ENCODE measurements around the gene SEMA6A.
"Not testable (repeated sequence)": the region's sequence is repeated elsewhere in the genome, so short reads cannot be mapped to it uniquely, and the experiment has no call there.

Gene SEMA6A

DNA sequence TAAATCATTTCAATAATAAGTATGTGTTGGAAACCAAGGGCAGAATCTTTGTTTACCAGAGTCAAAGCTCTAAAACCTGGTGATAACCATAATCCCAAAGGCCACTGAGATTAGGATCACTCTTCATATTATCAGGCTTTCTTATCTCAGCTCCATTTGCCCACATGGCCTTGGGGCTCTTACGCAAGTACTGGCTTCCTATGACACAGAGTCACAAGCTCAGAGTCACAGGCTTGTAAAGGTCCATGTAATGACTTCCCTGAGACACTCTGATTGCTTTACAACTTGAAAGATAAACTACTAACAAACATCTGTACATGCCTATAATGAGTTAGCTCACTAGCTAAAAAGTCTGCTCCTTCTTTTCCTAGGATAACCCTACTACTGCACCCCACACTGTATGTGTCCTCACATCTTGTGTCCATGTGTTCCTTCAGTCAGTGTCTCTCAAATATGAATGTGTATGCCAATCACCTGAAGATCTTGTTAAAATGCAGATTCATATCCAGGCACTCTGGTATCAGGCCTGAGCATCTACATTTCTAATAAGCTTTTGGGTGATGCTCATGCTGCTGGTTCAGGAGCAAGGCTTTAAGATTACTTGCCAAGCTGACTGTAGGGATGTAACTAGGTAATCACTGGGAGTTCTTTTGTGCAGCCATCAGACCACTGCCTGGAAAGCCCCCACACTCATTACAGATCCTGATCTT is 28.4 kb downstream of the SEMA6A start:
- no peak for DNase-seq

DNA sequence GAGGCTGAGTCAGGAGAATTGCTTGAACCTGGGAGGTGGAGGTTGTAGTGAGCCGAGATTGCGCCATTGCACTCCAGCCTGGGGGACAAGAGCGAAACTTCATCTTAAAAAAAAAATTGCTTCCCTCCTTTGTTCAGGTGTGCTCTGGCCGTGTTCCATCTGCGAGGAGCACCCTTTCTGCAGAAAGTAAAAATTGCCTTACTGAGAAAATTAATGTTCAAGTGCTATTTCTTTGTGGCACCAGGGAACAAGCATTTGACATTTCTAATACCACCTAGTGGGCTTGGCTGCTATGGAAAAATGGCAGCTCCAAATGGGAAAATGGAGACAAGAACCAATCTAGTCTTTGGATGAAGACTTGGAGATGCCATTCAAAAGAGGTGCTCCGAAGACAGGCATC is 29.2 kb downstream of the SEMA6A start:
- not testable (repeated sequence) for DNase-seq

DNA sequence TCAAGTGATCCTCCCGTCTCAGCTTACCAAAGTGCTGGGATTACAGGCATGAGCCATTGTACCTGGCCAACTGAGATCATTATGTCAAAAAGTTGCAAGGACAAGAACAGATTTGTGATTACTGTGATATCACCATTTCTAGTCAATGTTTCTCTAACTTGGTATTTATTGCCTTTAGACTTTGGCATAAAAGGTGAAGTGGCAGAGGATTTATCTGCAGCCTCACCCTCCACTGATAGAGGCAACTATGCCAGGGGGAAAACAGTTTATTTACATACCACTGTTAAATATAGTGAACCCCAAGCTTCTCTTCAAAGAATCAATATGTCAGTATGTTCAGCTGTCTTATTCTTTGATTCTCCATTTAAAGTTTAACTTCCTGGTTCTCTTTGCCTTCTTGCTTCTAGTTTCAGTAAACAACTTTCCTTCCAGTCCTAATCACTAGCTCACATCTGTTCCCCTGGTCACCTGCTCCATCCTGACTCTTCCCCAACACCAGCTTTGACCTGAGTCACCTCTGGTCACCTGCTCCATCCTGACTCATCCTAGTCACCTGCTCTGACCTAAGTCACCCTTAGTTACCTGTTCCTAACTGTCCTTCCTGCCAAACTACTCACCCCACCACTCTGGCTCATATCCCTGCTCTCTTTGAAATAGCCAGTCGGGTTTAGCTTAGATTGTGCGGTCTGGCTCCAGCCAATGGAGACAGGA is 29.9 kb downstream of the SEMA6A start:
- DNase-seq: no peak

DNA sequence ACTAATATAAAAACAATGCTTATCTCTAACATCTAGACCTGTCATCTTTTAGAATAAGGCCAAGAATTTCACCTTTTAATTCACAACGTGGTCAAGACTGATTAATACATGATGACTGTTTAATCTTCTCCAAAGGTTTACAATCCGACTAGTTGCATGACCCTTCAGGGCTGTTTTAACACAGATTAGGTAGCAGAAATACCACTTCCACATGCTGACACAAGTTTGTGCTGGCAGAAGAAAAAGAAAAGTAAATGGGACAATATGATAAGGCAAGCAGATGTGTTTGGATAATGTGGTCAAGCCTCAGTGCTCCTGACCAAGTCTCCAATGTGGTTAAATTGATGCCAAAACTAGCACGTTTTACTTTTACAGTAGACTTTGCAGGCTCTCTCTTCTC is 31.1 kb downstream of the SEMA6A start:
- DNase-seq: no peak

DNA sequence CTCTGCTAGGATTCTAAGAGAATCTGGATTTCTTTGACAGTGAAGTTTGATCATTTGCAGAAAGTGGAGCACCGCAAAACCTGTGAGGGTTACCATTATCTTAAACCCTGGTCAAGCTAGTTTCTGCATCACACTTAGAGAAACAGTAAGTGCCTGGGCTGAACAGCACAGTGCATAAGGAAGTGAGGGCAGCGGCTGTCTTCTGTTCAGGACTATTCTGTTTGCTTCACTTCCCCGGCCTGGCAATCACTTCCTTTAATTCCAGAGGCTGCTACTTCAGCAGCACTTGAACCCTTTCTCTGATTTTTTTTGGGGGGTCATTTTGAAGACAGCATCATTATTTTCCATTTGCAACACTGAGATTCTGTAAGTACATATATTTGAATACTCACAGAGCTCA is 32.0 kb downstream of the SEMA6A start:
- no peak for DNase-seq

DNA sequence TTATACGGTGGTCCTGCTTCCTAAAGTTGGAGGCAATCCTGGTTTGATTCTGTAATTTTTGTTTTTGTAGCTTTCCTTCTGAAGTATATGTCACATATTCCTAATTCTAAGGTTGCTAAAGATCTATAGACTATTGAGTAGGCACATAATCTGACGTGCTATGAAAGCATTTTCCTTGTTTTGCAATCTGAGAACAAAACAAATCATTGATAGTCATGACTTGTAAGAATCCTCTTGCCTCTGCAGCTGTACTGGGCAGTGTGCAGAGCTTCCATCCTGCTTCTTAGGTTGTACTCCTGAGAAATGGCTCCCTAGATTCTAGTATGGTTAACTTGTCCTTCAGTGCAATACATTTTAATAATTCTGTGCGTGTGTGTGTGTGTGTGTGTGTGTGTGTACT is 35.4 kb downstream of the SEMA6A start:
- DNase-seq: no peak

DNA sequence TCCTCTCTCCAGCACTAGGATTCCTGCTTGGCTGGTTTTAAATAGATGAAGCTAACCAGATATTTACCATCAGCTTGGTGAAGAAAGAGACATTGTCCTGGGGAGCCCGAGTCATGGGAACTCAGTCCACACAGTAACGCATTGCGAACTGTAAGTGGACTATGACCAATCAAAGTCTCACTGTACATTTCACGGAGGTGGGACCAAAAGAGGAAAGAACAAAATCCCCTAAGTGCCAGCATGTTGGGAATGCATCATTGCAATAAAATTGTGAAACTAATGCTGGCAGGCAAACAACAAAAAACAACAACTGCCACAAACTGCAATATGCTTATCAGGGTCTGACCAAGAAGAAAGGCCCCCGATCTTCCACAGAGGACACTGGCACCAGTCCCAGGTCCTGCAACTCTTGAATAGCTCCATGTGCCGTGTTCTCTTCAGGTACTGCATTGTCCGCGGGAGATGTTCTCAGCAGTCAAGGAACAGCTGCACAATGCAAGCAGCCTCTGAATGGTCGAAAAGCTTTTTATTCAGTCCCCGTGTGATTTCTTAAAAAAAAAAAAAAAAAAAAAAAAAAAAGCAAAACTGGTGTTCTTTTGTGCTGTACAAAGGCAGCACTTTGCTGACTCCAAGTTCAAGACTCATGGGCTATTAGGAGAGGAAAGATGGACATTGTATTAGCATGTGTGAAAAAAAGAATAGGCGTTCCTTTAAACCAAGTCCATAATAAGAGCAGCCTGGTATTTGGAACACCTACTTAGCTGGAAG is 38.1 kb downstream of the SEMA6A start:
- DNase-seq: no peak

DNA sequence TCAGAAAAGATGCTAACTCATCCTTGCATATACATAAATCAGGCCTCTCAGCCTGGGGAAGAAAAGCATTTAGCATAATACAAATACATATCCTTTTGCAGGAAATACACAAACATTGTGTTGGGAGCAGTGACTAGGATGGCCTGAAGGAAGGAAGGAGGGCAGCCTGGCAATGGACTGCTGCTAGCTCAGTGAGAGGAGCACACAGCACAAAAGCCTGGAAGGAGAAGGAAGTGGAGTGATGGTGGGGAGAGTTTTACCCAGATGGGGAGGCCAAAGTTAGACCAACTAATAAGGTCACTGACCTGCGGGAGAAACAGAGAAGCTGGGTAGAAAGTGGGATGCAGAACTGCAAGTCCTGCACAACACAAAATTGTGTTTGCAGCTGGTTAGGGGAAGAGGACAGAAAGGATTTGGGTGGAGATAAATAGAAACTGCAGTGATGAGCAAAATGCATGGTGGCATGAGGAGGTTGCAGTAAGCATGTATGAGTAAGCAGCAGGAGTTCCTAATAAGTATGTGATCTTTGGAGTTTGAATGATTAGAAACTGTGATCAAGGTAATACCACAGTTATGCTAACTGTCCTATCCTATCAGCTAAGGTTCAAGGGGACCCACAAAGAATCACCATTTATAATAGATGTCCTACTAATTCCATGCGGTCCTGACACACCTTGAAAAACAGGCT is 39.5 kb downstream of the SEMA6A start:
- no peak for DNase-seq

DNA sequence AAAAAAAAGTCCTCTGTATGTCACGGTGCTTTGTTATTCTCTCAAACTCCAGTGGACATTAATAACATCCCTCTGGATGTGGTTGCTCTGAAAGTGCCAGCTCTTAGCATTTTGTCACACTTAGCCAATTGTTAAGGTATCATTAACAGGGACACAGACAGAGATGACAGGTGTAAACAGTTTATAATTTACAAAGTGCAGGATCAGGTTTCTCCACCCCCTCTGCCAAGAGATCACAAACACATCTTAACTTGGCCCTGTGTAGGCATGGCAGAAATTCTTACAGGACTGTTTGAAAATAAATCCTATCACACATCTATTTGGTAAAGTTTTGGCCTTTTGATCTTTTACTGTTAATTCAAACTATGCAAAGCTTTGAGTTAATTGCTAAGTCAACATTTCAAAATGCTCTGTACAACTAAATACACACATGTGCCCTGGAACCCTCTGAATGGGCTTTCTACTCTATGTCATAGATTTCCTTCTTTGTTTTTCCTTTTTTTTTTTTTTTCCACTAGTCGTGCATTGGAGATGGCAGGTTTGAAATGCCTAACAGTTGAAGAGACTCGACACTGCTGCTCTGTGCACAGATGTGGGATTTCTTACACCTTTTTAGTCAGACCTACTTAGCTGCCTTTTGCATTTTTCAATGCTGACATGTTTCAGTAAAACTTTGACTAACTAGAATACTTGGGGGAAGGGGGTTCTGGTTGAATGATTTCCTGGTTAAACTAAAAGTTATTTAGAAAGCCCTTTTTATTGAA is 41.7 kb downstream of the SEMA6A start:
- no peak for DNase-seq

DNA sequence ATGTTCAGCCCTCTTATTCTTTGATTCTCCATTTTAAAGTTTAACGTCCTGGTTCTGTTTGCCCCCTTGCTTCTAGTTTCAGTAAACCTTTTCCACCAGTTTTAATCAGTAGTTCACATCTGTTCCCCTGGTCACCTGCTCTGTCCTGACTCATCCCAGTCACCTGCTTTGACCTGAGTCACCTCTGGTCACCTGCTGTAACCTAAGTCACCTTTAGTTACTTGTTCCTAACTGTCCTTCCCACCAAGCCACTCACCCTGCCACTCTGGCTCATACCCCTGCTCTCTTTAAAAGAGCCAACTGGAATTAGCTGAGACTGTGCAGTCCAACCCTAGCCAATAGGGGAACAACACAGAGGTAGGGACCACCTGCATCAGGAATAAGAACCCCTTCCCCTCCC is 43.0 kb downstream of the SEMA6A start:
- no peak for DNase-seq

DNA sequence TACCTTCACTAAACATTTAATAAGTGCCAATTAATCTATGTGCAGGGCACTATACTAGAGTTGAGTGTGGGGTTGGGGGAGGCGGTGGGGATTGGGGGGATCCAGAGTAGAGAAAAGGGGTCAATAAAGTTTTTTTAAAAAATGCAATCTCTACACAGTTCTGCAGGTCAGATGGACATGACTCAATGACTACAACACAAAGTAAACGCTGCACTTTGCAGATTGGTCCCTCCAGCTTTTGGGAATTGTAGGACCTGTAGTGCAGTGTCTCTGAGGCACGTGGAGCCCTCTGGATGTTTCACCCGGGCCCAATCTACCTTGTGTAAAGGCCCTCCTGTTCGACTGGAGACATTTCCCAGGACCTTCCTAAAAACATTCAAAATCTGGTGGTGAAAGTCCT is 43.5 kb downstream of the SEMA6A start:
- no peak for DNase-seq

DNA sequence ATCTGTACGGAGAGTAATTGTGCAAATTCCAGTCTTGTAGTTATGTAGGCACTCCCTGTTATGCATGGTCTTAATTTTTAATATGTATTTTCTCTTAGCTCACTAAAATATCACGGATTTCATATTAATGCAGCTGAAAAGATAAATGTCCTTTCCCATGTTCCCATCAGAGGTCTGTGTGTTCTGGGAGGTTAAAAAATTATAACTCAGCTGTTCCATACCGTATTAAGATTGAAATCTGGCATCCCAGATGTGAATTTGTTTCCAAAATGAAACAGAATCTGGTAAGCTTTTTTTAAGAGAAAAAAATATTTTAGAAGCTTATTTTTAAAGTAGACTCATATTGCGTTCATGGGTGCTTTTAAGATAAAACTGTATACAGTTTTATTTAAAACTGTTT is 44.3 kb downstream of the SEMA6A start:
- DNase-seq: no peak

DNA sequence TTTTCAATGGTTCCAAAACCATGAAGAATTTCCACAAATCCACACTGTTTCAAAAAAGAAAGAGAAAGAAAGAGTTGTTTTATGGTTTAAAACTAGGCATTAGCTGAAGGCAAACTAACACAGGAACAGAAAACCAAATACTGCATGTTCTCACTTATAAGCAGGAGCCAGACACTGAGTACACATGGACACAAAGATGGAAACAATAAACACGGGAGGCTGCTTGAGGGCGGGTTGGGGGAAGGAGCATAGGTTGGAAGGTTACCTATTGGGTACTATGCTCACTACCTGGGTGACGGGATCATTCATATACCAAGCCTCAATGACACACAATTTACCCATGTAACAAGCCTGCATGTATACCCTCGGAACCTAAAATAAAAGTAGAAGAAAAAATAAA is 45.0 kb downstream of the SEMA6A start:
- DNase-seq: no peak

DNA sequence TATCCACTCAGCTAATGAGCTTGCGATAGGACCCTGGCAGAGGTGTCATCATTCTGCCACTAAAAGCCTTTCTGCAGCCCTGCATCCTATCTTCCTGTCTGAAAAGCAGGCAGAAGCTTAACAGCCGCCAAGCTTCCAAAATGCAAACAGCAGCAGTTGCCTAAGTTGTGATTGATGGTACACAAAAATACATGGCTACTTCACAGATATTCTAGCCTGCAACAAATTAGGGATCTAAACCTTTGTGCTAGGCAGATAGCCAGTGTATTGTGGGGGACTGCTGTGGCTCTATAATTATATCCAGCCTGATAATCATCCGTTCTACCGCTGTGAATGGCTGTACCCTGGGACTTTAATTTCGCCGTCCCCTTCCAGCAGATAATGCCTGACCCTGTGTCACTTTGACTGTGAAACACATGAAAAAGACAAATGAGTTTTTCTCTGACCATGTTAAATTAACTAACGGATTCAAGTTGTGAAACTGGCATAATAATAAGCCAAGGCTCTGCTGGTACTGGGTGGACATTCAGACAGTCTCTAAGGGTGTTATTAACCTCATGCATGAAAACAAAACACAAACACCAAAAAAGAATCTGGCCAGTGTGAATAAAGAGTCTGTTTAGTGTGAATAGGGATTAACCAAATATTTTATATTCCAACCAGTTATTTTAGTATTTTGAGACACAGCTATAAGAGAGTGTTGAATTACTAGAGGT is 45.9 kb downstream of the SEMA6A start:
- no peak for DNase-seq

DNA sequence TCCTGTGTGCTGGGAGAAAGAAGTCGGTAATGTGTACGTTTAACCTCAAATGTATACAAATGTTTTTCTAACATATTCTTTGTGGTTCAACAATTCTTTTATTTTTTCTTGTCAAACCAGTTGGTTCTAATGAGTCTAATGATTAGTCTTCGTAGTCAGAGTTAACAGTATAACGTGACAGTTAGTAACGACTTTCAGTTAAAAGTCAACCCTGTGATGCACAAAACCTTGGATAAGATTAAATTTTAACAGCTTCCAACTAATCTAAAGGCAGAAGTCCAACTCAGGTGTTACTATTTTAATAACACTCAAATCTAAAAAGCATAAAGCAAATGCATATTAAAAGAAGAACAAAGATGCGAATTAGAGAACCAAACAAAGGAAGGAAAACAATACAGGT is 47.0 kb downstream of the SEMA6A start:
- no peak for DNase-seq

DNA sequence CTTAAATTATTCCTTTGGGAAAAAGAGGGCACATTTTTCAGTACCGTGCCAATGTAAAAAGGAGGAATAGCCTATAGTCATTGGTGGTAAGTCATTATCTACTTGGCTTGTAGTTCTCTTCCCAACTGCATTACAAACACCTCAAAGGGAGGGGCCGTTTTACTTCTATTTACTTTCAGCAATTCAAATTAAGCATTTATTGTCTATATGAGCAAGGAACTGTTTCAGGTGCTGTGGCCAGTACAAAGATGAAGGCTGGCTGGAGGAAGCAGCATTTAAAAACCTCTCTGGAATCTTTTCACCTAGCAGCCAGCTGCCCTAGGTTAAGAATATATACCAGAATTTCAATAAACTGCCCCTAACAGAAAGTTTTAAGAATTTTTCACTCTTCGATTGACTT is 48.9 kb downstream of the SEMA6A start:
- no peak for DNase-seq

DNA sequence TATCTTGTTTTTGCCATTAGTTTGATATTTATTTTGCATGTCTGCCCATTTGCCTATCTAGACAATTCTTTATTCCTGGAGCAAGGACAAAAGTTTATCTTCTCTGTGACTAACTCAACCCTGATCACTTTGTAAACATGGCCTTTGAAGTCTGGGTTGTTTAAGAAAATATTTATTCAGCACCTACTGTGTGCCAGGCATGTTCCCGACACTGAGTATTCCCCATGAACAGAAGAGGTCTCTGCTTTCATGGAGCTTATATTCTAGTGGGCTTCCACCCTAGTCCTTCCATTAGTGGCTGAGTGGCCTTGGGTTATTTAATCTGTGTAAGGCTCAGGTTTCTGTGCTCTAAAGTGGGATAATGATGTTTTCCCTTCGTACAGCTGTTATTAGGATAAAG is 49.7 kb downstream of the SEMA6A start:
- no peak for DNase-seq

DNA sequence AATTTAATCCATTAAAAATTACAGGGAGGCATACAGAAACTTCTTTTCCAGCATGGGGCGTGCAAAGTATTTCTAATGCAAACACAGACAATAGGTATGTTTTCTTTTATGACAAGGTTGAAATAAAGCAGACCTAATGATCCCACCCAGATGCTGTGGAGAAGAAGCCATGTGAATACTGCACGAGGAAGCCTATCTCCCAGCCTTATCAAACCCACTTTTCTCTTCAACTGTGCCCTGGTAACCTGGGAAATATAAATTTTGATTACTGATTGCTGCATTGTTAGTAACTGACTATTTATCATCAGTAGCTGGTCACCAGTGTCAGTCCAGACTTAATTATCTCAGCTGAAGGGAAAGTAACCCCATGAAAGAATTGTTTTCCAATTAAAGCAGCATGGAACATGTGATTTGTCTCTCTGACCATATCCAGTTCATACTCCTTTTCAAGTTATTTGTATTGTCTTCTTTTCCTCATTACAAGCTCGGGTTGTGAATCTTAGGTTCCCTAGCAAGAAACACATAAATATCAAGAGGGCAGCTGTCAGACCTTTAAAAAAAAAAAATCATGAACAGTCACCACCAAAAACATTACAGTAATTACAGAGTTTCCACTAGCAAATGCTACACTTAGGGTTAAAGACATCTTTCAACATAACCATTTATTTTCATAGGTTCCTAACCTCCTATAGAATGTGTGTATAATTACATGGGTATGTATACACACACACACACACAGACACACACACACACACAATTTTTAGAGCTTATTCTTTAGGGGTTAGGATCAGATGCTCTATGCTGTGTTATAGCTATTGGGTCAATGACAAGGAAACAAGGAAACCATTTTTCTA is 50.3 kb downstream of the SEMA6A start:
- DNase-seq: no peak

DNA sequence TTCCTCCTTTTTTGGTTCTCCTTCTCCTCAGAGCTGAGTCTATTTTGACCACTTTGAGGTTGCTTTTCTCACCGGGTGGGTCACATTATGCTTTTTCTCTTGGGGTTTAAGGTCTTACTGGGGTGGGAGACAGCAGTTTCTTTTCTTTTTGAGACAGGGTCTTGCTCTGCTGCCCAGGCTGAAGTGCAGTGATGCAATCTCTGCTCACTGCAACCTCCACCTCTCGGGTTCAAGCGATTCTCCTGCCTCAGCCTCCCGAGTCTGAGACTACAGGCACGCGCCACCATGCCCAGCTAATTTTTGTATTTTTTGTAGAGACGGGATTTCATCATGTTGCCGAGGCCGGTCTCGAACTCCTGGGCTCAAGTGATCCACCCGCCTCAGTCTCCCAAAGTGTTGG is 51.4 kb downstream of the SEMA6A start:
- DNase-seq: not testable (repeated sequence)

DNA sequence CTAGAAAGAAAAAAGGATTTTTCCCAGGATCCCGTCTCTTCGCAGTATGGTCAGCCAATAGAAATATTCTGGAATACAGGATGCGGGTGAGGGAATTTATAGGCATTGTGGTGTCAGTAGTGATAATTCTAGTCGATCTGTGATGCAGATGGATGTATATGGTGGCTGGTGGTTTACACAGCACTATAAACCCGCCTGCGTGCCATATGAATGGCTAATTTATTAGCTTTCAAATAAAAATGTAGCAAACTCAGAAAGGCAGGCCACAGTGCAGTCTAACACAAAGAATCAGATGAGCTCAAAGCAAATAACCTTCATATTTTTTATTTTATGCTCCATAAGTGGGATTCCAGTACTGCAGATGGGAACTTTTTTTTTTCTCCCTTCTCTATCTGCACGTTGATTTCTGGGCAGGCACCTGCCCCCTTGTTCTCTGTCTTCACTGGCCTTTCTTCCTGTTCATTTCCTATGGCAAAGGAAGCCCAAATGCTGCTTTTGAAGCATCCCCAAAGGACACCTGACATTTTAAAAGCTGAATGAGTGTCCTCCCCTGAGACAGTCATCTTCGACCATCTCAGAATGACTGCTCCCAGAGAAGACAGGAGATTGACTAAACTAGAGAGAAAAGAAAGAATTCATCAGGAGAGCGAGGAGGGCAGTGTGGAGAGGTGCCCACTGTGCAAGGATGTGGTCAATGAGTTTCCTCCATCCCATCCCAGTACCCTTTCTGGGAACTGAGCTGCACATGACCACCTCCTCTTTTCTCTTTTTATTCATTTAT is 52.1 kb downstream of the SEMA6A start:
- DNase-seq: no peak

All from activated effector memory CD4-positive, alpha-beta T cell treated with anti-CD3 and anti-CD28 coated beads, Interleukin-2, amount 50 U/mL, for 16 hours (primary cell).